Uterus (tissue), 4 donors: ENCODE results near the gene MCTP1. TPM values are rescaled to one million over a fixed set of nuclear protein-coding genes. Genes with fewer than 3 reads are reported as not detected.

Experiments used
- DNase-seq, 2 donors: peaks; one replicate each; pipeline ENCODE4 v3.0.0-alpha.2; 2019 to 2020
- H3K27ac ChIP-seq, 2 donors: fragments of 200-600 bp; sonication (generic); 1 replicate in 1 of 2; 2 replicates in 1 of 2; pipeline ENCODE4 v1.5.1; 2016 to 2018
- H3K27me3 ChIP-seq, 2 donors: fragments of 200-600 bp; sonication (generic); one replicate each; pipeline ENCODE4 v1.5.1; 2018 to 2019; ENCODE audit warnings: control low read depth in 1 of 2
- H3K36me3 ChIP-seq, 2 donors: fragments of 200-600 bp; sonication (generic); one replicate each; pipeline ENCODE4 v1.5.1; 2019; ENCODE audit warnings: control low read depth in 1 of 2
- H3K4me1 ChIP-seq, 2 donors: fragments of 200-600 bp; sonication (generic); one replicate each; pipeline ENCODE4 v1.5.1; 2018 to 2019; ENCODE audit warnings: control low read depth in 1 of 2
- H3K4me3 ChIP-seq, 2 donors: fragments of 200-600 bp; sonication (generic); 1 replicate in 1 of 2; 2 replicates in 1 of 2; pipeline ENCODE4 v1.5.1; 2018 to 2019; ENCODE audit warnings: mild to moderate bottlenecking in 1 of 2
- H3K9me3 ChIP-seq, 2 donors: fragments of 200-600 bp; sonication (generic); one replicate each; pipeline ENCODE4 v1.5.1; 2019; ENCODE audit warnings: control low read depth in 1 of 2
- CTCF ChIP-seq, 4 experiments: fragments of 200-600 bp in 2 of 4; fragments of 450-650 bp in 2 of 4; sonication (generic) in 2 of 4; IDR thresholded peaks; one replicate each; pipeline ENCODE4 v1.5.1; 2016 to 2019; ENCODE audit warnings: antibody characterized with exemption in 4 of 4, mild to moderate bottlenecking in 2 of 4, moderate library complexity in 1 of 4
- POLR2A ChIP-seq, 2 donors: fragments of 450-650 bp; IDR thresholded peaks; one replicate each; pipeline ENCODE4 v1.6.1; 2016; ENCODE audit warnings: antibody characterized with exemption in 2 of 2, mild to moderate bottlenecking in 1 of 2, moderate library complexity in 1 of 2
- intact Hi-C: fragments of 100-400 bp; cut with DNase I; formaldehyde crosslinking; loops from one replicate; pipeline ENCODE4 v1.15.1; 2023; ENCODE audit warnings: low total_unique reads
- total RNA-seq, 4 donors: library from RNA; depleted of rRNA in 3 of 4; stranded (reverse); fragments of >200 nt in 3 of 4; gene quantifications; one replicate each; pipeline versions ENCODE4 v1.1.0 to v1.2.4, GENCODE V29; 2014 to 2023
- donor health status: DM: yes; HTN: yes; CAD: no.

The MCTP1 gene
- total RNA-seq, 4 donors from 2014 or later = 25.3 to 114 (median 27.6) TPM

- Histone ChIP-seq H3K9me3 (no peaks in the 10 kb centered on the region), H3K27me3 (no peaks in the 10 kb centered on the region), H3K27ac (no peak overlapping the region), H3K4me3 (no peak overlapping the region), H3K36me3 (no peaks in the 10 kb centered on the region), H3K4me1 (no peaks in the 10 kb centered on the region)
- no peak for DNase-seq
- intact Hi-C loops = no loop called here
- TF ChIP-seq CTCF (IDR thresholded peaks at IDR 0.05) (no peak), POLR2A (IDR thresholded peaks at IDR 0.05) (no peak)
Observed at GRCh38 chr5:94992325-94992724, 292.6 kb downstream of the MCTP1 start.

GRCh38 chr5:94983861-94984535, 300.9 kb downstream of the MCTP1 start:
- no peak overlapping the region for H3K27ac ChIP-seq
- H3K4me1 ChIP-seq = no peaks in the 10 kb centered on the region
- no peak overlapping the region for H3K4me3 ChIP-seq
- DNase-seq = no peak
- intact Hi-C loops = no loop called here
- no peaks in the 10 kb centered on the region for H3K9me3 ChIP-seq
- TF ChIP-seq POLR2A (IDR thresholded peaks at IDR 0.05) = no peak
- TF ChIP-seq CTCF (IDR thresholded peaks at IDR 0.05) = no peak
- no peaks in the 10 kb centered on the region for H3K36me3 ChIP-seq
- no peaks in the 10 kb centered on the region for H3K27me3 ChIP-seq

- H3K27ac ChIP-seq = no peak overlapping the region
- no peaks in the 10 kb centered on the region for H3K36me3 ChIP-seq
- H3K27me3 ChIP-seq = no peaks in the 10 kb centered on the region
- no peak for DNase-seq
- intact Hi-C loops = no loop called here
- H3K4me1 ChIP-seq = no peaks in the 10 kb centered on the region
- H3K4me3 ChIP-seq = no peak overlapping the region
- peaks cover 0 to 12% of the 10 kb centered on the region in 2 donors for H3K9me3 ChIP-seq
- TF ChIP-seq POLR2A (IDR thresholded peaks at IDR 0.05) (no peak), CTCF (IDR thresholded peaks at IDR 0.05) (no peak)
Observed at GRCh38 chr5:94977437-94977836, 307.5 kb downstream of the MCTP1 start.

- TF ChIP-seq POLR2A (IDR thresholded peaks at IDR 0.05) = no peak
- TF ChIP-seq CTCF (IDR thresholded peaks at IDR 0.05) = no peak
- Histone ChIP-seq H3K36me3 (no peaks in the 10 kb centered on the region), H3K9me3 (peaks cover 0 to 12% of the 10 kb centered on the region in 2 donors), H3K4me1 (no peaks in the 10 kb centered on the region), H3K4me3 (no peak overlapping the region), H3K27ac (no peak overlapping the region), H3K27me3 (no peaks in the 10 kb centered on the region)
- intact Hi-C loops = no loop called here
- no peak for DNase-seq
Observed at GRCh38 chr5:94976853-94977252, 308.0 kb downstream of the MCTP1 start.

- no peak for DNase-seq
- no peaks in the 10 kb centered on the region for H3K27me3 ChIP-seq
- no peak overlapping the region for H3K4me3 ChIP-seq
- no peak overlapping the region for H3K27ac ChIP-seq
- TF ChIP-seq CTCF (IDR thresholded peaks at IDR 0.05) (no peak), POLR2A (IDR thresholded peaks at IDR 0.05) (no peak)
- no peaks in the 10 kb centered on the region for H3K9me3 ChIP-seq
- no peaks in the 10 kb centered on the region for H3K4me1 ChIP-seq
- intact Hi-C loops = no loop called here
- H3K36me3 ChIP-seq = no peaks in the 10 kb centered on the region
Observed at GRCh38 chr5:94972268-94972667, 312.6 kb downstream of the MCTP1 start.
